ENCODE results near the gene SMPD3.

DNA sequence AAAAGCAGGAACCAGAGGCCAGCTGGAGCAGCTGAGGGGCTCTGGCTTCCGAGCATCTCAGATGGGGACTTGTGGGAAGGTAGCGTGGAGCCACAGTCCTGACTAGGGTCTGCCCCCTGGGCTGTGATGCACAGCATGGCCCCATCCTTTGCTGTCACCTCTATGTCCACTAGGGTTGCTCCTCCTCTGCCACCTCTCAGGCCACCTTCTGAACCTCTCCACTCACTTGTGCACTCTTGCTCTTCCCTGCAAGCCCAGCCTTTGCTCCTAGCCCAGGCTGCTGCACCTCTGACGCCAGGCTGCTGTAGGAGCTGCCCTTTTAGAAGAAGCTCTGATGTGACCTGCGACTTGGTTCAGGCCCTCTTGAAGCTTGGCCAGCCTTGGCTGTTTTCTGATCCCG lies 24.3 kb upstream of the SMPD3 start:
- TF ChIP-seq, protein P1, sequence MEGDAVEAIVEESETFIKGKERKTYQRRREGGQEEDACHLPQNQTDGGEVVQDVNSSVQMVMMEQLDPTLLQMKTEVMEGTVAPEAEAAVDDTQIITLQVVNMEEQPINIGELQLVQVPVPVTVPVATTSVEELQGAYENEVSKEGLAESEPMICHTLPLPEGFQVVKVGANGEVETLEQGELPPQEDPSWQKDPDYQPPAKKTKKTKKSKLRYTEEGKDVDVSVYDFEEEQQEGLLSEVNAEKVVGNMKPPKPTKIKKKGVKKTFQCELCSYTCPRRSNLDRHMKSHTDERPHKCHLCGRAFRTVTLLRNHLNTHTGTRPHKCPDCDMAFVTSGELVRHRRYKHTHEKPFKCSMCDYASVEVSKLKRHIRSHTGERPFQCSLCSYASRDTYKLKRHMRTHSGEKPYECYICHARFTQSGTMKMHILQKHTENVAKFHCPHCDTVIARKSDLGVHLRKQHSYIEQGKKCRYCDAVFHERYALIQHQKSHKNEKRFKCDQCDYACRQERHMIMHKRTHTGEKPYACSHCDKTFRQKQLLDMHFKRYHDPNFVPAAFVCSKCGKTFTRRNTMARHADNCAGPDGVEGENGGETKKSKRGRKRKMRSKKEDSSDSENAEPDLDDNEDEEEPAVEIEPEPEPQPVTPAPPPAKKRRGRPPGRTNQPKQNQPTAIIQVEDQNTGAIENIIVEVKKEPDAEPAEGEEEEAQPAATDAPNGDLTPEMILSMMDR (IDR thresholded peaks at IDR 0.05 in 4 of 5, conservative IDR thresholded peaks at IDR 0.05 in 1 of 5) = no peak
- no peak for TF ChIP-seq POLR2A (IDR thresholded peaks at IDR 0.05)

Measured in gastrocnemius medialis (tissue), 4 donors.